Rectal smooth muscle tissue (tissue), 1 donor: ENCODE measurements around the gene TBPL1.
"Not testable (repeated sequence)": the region's sequence is repeated elsewhere in the genome, so short reads cannot be mapped to it uniquely, and the experiment has no call there.

Experiments
- H3K27ac ChIP-seq: one replicate; pipeline ENCODE4 v1.7.0; 2013; ENCODE audit warnings: low read depth, low read length, inconsistent platforms
- H3K27me3 ChIP-seq: one replicate; pipeline ENCODE4 v1.7.0; 2013; ENCODE audit warnings: low read length; ENCODE audit not compliant: control insufficient read depth, insufficient read depth
- H3K36me3 ChIP-seq: one replicate; pipeline ENCODE4 v1.7.0; 2013; ENCODE audit warnings: low read length; ENCODE audit not compliant: control insufficient read depth, insufficient read depth
- H3K4me1 ChIP-seq: one replicate; pipeline ENCODE4 v1.7.0; 2013; ENCODE audit warnings: low read length; ENCODE audit not compliant: control insufficient read depth, insufficient read depth
- H3K4me3 ChIP-seq: one replicate; pipeline ENCODE4 v1.7.0; 2013; ENCODE audit warnings: low read length
- H3K9ac ChIP-seq: one replicate; pipeline ENCODE4 v1.7.0; 2013; ENCODE audit warnings: low read length

TBPL1 gene

DNA sequence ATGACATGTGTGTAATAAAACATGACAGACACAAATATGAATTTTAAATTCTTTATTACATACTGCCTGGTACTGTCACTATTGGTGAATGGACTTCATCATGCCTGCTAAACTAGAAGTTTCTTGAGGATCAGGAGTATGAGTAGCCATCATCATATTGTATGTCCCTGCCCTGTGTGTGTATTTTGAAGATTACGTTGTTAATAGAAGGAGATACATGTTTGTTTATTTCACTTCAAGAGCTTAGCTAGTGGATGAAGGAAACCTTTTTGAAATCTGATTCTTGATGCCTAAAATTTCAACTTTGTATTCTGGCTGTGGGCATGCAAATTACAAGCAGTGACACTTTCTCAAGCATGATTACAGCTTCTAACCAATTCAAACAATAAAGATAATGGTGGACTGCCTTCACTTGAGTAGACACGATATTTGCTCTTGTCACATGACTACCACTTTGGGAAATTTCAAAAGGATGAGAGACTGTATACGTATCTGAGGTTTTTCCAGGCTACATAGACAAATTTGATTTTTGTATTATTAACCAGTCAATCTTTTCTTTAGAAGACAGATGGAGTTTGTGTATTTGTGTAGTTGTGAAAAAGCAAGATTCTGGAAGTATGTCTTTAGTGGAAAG is 3.5 kb downstream of the TBPL1 start:
- Histone ChIP-seq H3K9ac (no peak overlapping the region), H3K4me1 (no peaks in the 10 kb centered on the region), H3K4me3 (no peak overlapping the region), H3K27ac (no peak overlapping the region), H3K27me3 (no peaks in the 10 kb centered on the region), H3K36me3 (no peaks in the 10 kb centered on the region)

DNA sequence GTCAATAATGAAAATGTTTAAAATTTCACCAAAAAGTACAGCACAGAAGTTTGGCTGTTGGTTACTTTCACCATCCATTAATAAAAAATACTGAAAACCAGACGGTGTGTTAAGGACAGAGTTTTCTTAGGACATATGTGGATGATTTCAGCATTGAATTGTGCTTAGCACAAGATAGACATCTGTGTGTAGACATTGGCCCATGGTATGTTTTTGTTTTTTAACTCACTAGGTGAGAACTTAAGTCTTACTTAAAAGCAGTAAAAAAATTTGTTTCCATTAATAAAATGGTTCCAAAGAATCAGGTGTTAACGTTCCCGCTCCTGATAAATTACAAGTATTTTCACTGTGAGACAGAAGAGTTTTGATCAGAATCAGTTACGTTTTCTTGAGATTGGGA is 4.2 kb downstream of the TBPL1 start:
- H3K36me3 ChIP-seq: no peaks in the 10 kb centered on the region
- no peaks in the 10 kb centered on the region for H3K4me1 ChIP-seq
- H3K9ac ChIP-seq: no peak overlapping the region
- H3K27ac ChIP-seq: no peak overlapping the region
- H3K4me3 ChIP-seq: no peak overlapping the region
- no peaks in the 10 kb centered on the region for H3K27me3 ChIP-seq

DNA sequence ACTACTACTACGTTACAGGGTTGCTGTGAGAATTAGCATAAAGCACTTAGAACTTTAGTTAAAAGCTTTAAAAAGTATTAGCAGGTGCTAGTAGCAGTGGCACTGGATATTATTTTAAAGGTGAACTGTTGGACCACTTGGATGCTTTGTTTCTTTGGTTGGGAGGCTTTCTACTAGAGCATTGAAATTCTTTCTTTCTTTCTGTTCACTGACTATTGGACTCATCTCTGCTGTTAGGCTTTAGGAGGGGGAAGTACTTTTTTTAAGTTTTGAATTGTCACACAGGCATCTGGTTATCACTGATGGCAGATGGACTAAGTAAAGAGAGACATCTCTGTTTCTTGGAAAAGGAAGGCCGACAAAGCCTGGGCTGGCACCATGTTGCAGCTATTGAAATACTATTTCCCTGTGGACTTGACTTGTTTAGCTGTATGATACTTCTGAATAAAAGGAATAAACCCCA is 4.8 kb downstream of the TBPL1 start:
- no peak overlapping the region for H3K9ac ChIP-seq
- H3K4me1 ChIP-seq: no peaks in the 10 kb centered on the region
- no peaks in the 10 kb centered on the region for H3K27me3 ChIP-seq
- no peak overlapping the region for H3K27ac ChIP-seq
- no peaks in the 10 kb centered on the region for H3K36me3 ChIP-seq
- no peak overlapping the region for H3K4me3 ChIP-seq

DNA sequence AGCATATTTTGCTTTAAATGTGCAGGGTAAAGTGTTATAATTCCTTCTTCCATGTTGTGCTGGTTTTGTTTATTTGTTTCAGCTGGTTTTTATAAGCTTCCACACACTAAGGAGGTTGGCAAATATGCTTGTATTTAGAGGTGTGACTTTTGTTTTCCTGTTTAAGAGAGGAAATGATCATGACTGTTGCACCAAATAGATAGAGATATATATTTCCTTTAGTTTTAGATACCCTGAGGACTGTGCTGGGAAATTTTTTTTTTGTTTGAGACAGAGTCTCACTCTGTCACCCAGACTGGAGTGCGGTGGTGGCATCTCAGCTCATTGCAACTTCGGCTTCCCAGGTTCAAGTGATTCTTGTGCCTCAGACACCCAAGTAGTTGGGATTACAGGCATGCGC is 5.8 kb downstream of the TBPL1 start:
- no peak overlapping the region for H3K4me3 ChIP-seq
- no peak overlapping the region for H3K9ac ChIP-seq
- no peaks in the 10 kb centered on the region for H3K4me1 ChIP-seq
- H3K36me3 ChIP-seq: no peaks in the 10 kb centered on the region
- no peaks in the 10 kb centered on the region for H3K27me3 ChIP-seq
- H3K27ac ChIP-seq: no peak overlapping the region

DNA sequence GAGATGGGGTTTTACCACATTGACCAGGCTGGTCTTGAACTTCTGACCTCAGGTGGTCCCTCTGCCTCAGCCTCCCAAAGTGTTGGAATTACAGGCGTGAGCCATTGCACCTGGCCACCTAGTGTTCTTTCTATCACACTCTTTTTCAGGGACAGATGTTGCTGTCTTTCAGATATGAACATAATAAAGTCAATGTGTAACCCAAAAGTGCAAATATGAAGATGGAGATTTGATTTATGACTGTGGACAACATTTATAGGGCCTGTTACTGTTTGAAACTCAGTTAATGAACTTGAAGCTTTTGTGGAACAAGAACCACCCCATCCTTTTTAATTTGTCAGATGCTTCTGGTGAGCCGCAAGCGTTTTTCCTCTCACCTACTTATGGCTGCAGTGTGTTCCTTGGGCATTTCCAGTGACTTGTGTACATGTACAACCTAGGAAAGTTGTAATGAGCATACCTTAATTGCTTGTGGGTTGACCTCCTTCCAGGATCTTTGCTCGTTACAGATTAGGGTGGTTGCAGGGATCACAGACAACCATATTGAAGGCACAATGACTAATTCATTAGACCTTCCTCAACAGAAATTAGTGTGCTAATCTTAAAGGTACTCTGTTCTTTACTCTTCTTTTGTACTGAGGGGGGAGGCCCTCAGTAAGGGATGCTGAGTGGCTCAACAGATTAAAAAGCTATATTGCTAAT is 6.8 kb downstream of the TBPL1 start:
- no peaks in the 10 kb centered on the region for H3K36me3 ChIP-seq
- no peak overlapping the region for H3K4me3 ChIP-seq
- no peak overlapping the region for H3K9ac ChIP-seq
- no peak overlapping the region for H3K27ac ChIP-seq
- no peaks in the 10 kb centered on the region for H3K27me3 ChIP-seq
- H3K4me1 ChIP-seq: no peaks in the 10 kb centered on the region

DNA sequence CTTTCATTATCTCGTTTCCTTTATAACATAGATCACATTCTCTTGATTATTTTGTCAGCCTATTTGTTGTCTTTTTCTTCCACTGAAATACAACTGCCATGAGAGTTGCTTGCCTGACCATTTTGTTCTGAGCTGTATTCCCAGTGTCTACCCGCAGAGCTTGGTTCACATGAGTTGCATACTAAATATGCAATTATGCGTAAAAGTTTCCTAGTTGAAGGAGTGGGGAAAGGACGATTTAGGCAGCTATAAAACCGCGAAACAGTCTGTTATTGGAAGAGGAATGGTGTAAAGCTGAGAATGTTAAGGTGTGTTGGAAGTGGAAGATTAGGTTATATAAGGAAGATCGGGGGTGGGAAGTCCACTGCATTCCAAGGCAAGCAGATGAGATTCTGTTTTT is 8.8 kb downstream of the TBPL1 start:
- Histone ChIP-seq H3K27me3 (no peaks in the 10 kb centered on the region), H3K4me1 (no peaks in the 10 kb centered on the region)

DNA sequence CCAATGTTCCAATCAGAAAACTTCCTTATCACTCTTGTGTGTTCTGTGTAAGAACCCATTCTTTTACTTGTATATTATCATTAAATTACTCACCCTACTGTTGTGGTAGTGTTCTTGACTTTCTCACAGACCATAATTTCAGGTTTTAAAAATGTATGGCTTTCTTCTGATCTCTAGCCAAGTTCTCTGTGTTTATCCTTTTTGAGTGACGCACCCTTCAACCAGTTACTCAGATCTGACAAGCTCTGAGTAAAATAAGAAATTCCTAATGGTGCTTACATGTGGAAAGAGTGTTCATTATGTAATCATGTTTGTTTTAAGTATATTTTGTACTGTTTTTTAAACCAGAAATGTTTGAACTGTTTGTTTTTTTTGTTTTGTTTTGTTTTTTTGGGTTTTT is 11.0 kb downstream of the TBPL1 start:
- no peaks in the 10 kb centered on the region for H3K36me3 ChIP-seq
- no peaks in the 10 kb centered on the region for H3K4me1 ChIP-seq
- no peak overlapping the region for H3K9ac ChIP-seq
- H3K27me3 ChIP-seq: no peaks in the 10 kb centered on the region
- H3K4me3 ChIP-seq: no peak overlapping the region
- no peak overlapping the region for H3K27ac ChIP-seq

More for the DNA sequence above, 8.8 kb downstream of the TBPL1 start:
- Histone ChIP-seq H3K9ac (no peak overlapping the region), H3K36me3 (no peaks in the 10 kb centered on the region), H3K27ac (no peak overlapping the region), H3K4me3 (no peak overlapping the region)

DNA sequence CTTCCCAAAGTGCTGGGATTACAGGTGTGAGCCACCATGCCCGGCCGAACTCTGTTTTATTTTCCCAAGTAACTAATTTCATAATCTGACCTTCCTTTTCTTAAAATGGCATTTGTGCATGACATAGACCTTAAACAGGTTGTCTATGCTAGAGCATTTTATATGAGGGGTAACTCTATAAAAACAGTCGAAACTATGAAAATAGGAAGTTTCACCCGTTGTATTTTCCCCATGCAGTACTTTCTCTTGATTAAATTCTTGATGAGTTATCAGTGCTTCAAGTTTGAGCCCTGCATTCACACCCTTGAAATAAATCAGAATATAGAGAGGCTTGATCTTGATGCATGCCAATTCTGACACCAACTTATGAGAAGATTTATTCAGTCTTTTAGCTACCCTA is 11.7 kb downstream of the TBPL1 start:
- no peaks in the 10 kb centered on the region for H3K4me1 ChIP-seq

DNA sequence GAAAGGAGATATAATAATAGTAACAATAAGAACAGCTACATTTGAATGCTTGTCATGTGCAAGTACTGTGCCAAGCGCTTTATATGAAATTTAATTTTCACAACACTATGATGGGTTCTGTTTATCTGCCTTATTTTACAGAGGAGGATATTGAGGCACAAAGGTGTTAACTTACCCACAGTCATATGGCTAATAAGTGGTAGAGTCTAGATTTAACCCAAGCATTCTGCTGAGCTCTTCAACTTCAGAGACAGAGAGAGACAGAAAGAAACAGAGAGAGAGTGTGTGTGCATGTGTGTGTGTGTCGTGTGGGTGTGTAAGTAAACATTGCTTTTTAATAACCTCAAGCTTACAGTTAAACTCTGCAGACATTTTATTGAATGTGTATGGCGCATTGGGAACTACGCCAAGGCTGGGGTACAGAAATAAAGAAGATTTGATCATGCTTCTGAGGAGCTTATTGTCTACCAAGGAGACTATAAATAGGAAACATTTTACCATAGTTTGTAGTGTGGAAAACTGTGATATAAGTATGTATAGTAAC is 12.9 kb downstream of the TBPL1 start:
- Histone ChIP-seq H3K9ac (no peak overlapping the region), H3K27ac (no peak overlapping the region)

More for the DNA sequence above, 11.7 kb downstream of the TBPL1 start:
- Histone ChIP-seq H3K9ac (no peak overlapping the region), H3K27me3 (no peaks in the 10 kb centered on the region), H3K36me3 (no peaks in the 10 kb centered on the region), H3K4me3 (no peak overlapping the region), H3K27ac (no peak overlapping the region)

DNA sequence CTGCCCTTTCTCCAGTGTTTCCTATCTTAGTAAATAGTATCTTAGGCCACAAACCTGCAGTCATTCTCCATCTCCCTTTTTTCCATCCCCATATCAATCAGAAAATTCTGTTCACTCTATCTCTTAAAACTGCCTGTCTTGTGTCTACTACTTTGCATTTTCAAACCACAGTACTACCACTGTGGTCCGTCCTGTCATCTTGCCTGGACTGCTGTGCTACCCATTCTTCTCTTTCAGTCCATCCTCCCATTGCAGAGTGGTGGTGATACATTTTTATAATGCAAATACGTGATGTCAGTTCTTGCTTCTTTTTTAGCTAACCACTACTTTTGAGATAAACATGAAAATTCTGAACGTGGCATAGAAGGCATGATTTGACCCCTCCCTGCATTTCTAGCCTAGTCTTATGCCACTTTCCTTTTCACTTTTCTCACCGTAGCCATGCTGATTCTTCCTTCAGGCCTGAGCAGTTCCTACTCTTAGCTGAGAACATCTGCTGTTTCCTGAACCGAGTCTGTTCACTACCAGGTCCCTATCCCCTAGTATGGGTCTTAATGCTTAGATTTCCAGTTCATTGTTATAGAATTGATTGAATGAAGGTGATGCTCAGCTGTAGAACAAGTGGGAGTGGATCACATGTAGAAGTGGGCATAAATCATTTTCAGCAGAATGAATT is 13.8 kb downstream of the TBPL1 start:
- H3K4me3 ChIP-seq: no peak overlapping the region
- no peaks in the 10 kb centered on the region for H3K36me3 ChIP-seq
- H3K9ac ChIP-seq: no peak overlapping the region
- H3K4me1 ChIP-seq: no peaks in the 10 kb centered on the region
- H3K27ac ChIP-seq: no peak overlapping the region
- no peaks in the 10 kb centered on the region for H3K27me3 ChIP-seq

More for the DNA sequence above, 12.9 kb downstream of the TBPL1 start:
- no peaks in the 10 kb centered on the region for H3K27me3 ChIP-seq
- H3K36me3 ChIP-seq: no peaks in the 10 kb centered on the region
- no peaks in the 10 kb centered on the region for H3K4me1 ChIP-seq
- H3K4me3 ChIP-seq: no peak overlapping the region

DNA sequence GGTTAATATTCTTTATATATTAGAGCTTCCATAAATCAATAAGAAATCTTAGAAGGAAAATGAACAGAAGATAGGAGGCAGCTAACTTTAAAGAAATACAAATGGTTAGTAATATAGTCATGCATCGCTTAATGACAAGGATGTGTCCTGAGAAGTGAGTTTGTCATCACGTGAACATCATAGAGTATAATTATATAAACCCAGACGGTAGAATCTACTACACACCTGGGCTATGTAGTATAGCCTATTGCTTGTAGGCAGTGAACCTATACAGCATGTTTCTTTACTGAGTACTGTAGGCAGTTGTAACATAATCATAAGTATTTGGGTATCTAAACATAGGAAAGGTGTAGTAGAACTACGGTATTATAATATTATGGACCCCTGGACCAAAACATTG is 14.3 kb downstream of the TBPL1 start:
- Histone ChIP-seq H3K36me3 (no peaks in the 10 kb centered on the region), H3K27me3 (no peaks in the 10 kb centered on the region), H3K4me3 (no peak overlapping the region), H3K9ac (no peak overlapping the region), H3K27ac (no peak overlapping the region), H3K4me1 (no peaks in the 10 kb centered on the region)

DNA sequence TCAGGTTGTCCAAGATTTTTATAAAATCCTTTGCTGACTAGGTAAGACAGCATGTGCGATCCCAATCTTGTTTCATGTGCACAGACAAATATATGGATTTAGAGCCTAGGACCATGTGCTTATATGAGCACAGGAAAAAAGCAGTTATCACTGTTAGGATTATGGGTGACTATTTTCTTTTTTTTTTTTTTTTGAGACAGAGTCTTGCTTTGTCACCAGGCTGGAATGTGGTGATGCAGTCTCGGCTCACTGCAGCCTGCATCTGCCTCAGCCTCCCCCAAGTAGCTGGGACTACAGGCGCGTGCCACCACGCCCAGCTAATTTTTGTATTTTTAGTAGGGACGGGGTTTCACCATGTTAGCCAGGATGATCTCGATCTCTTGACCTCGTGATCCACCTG is 14.8 kb downstream of the TBPL1 start:
- H3K27ac ChIP-seq, H3K4me3 ChIP-seq, H3K9ac ChIP-seq, H3K27me3 ChIP-seq, H3K36me3 ChIP-seq, H3K4me1 ChIP-seq: not testable (repeated sequence)
